ENCODE measurements around the gene SPTLC3.

GRCh38 chr20:13165203-13165602 is 156.4 kb downstream of the SPTLC3 start:
- TF ChIP-seq CTCF (IDR thresholded peaks at IDR 0.05): no peak
- TF ChIP-seq POLR2A (IDR thresholded peaks at IDR 0.05): no peak

All from adrenal gland (tissue), 5 donors.